Left ventricle myocardium inferior (tissue), 1 donor: ENCODE measurements around the gene GJA8. TPM values are rescaled to one million over a fixed set of nuclear protein-coding genes. Genes with fewer than 3 reads are reported as not detected.
"Not testable (repeated sequence)": the region's sequence is repeated elsewhere in the genome, so short reads cannot be mapped to it uniquely, and the experiment has no call there.

Experiments used
- DNase-seq: peaks from one replicate; pipeline ENCODE4 v3.0.0-alpha.2; 2020
- H3K27ac ChIP-seq: fragments of 200-600 bp; replicated peaks from 2 replicates; pipeline ENCODE4 v1.8.0; 2021
- H3K27me3 ChIP-seq: fragments of 200-600 bp; 2 replicates; pipeline ENCODE4 v1.8.0; 2021; ENCODE audit warnings: low read depth
- H3K36me3 ChIP-seq: fragments of 200-600 bp; 2 replicates; pipeline ENCODE4 v1.8.0; 2021
- H3K4me1 ChIP-seq: fragments of 200-600 bp; 2 replicates; pipeline ENCODE4 v1.8.0; 2021
- H3K4me3 ChIP-seq: fragments of 200-600 bp; 2 replicates; pipeline ENCODE4 v1.8.0; 2021; ENCODE audit warnings: mild to moderate bottlenecking, moderate library complexity
- H3K9me3 ChIP-seq: fragments of 200-600 bp; replicated peaks from 2 replicates; pipeline ENCODE4 v1.8.0; 2021
- intact Hi-C: fragments of 100-400 bp; cut with micrococcal nuclease; formaldehyde crosslinking; loops from one replicate; pipeline ENCODE4 v1.11.0; 2022
- long read RNA-seq: library from polyadenylated mRNA; unstranded; transcript quantifications from one replicate; pipeline ENCODE4 v2.0.0, GENCODE V29; 2021
- total RNA-seq: library from RNA; stranded (reverse); fragmentation: NEBNext Ultra II Directional; extraction: Animal tissue kit (Norgen Biotek cat#: 25700); gene quantifications from one replicate; pipeline ENCODE4 v1.2.1, GENCODE V29; 2021
- TF ChIP-seq, protein P1 (sequence below): fragments of 200-600 bp; IDR thresholded peaks from 2 replicates; pipeline ENCODE4 v1.8.0; 2021; ENCODE audit warnings: antibody characterized with exemption, mild to moderate bottlenecking, borderline replicate concordance
- donor health status: DM: no; HTN: yes; CAD: no; lungs with severe emphysema.

Gene GJA8
- total RNA-seq = not detected
- long read RNA-seq = 0 reads

DNA sequence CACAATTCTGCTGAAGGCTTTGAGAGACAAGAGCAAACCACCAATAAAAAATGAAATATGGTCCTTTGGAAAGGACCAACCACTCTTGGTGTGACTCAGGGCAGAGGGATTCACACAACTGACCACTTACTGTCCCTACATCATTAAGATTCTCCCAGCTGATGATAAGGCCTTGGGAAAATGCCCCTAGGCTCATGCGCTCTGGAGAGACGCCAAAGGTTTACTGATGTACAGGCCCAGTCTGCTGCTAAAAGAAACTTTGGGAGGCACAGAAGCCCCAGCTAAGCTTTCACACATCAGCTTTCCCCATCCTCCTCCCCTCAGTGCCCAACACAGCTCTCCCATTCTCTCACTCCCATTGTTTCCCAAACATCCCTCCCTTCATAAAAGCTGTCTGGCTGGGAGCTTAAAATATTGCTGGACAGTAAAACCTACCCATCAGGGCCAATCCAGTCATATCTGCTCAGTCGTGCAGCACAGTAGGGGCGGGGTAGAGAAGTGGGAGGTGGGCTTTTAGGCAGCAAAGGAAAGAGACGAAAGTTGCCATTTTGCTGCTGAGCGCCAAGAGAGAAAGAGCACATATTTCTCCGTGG, at the start of gene GJA8:
Gene GJA8 (plus strand): TSS at position 543 of the 593 bp plus-strand sequence. CDS start 5,161 bp downstream, outside the sequence.
- no peak within 1 kb of the TSS for H3K27ac ChIP-seq
- no peaks in the 10 kb centered on the region for H3K36me3 ChIP-seq
- no peak for DNase-seq
- peaks cover 11% of the 10 kb centered on the region for H3K27me3 ChIP-seq
- H3K4me1 ChIP-seq = peaks cover 3% of the 10 kb centered on the region
- H3K9me3 ChIP-seq = no peaks in the 10 kb centered on the region
- intact Hi-C loops = no loop called here
- TF ChIP-seq, protein P1, sequence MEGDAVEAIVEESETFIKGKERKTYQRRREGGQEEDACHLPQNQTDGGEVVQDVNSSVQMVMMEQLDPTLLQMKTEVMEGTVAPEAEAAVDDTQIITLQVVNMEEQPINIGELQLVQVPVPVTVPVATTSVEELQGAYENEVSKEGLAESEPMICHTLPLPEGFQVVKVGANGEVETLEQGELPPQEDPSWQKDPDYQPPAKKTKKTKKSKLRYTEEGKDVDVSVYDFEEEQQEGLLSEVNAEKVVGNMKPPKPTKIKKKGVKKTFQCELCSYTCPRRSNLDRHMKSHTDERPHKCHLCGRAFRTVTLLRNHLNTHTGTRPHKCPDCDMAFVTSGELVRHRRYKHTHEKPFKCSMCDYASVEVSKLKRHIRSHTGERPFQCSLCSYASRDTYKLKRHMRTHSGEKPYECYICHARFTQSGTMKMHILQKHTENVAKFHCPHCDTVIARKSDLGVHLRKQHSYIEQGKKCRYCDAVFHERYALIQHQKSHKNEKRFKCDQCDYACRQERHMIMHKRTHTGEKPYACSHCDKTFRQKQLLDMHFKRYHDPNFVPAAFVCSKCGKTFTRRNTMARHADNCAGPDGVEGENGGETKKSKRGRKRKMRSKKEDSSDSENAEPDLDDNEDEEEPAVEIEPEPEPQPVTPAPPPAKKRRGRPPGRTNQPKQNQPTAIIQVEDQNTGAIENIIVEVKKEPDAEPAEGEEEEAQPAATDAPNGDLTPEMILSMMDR = no peak
- no peak within 1 kb of the TSS for H3K4me3 ChIP-seq

DNA sequence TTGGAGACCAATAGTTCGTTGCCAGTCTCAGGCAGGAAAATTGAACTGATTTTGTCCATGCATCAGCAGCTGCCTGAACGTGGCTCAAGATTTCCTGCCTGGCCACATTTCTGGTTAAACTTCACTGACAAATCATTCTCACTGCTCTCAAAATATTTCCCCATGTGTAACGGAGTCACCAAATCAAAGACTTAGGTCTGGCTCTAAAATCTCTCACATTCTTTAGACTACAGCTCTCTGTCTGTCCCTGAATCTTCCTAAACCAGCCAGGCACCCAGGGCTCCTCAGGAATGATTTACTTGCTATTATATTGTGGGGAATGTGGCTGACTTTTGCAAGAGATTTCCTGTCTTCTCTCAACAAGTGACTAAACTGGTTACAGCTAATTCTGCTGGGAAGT, 49.2 kb upstream of the GJA8 start:
- H3K27ac ChIP-seq = no peak overlapping the region
- intact Hi-C loops = no loop called here

DNA sequence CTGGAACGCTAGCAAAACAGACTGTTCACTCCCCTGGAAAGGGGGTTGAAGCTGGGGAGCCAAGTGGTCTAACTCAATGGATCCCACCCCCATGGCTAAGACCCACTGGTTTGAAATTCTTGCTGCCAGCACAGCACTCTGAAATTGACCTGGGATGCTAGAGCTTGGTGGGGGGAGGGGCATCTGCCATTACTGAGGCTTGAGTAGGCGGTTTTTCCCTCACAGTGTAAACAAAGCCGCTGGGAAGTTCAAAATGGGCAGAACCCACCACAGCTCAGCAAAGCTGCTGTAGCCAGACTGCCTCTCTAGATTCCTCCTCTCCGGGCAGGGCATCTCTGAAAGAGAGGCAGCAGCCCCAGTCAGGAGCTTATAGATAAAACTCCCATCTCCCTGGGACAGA, 47.6 kb upstream of the GJA8 start:
- H3K27ac ChIP-seq, DNase-seq, intact Hi-C loops, H3K27me3 ChIP-seq, H3K36me3 ChIP-seq, H3K4me1 ChIP-seq, H3K4me3 ChIP-seq: not testable (repeated sequence)
- peaks cover 11% of the 10 kb centered on the region for H3K9me3 ChIP-seq

More for the DNA sequence above, 49.2 kb upstream of the GJA8 start:
- H3K4me1 ChIP-seq = no peaks in the 10 kb centered on the region
- peaks cover 5% of the 10 kb centered on the region for H3K27me3 ChIP-seq
- H3K36me3 ChIP-seq = no peaks in the 10 kb centered on the region
- DNase-seq = no peak
- H3K4me3 ChIP-seq = no peak overlapping the region
- no peaks in the 10 kb centered on the region for H3K9me3 ChIP-seq
- TF ChIP-seq, protein P1 = no peak

DNA sequence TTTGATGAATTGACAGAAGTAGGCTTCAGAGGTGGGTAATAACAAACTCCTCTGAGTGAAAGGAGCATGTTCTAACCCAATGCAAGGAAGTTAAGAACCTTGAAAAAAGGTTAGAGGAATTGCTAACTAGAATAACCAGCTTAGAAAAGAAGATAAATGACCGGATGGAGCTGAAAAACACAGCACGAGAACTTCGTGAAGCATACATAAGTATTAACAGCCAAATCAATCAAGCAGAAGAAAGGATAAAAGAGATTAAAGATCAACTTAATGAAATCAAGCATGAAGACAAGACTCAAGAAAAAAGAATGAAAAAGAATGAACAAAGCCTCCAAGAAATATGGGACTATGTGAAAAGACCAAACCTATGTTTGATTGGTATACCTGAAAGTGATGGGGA, 46.6 kb upstream of the GJA8 start:
- peaks cover 16% of the 10 kb centered on the region for H3K9me3 ChIP-seq
- H3K36me3 ChIP-seq, H3K27me3 ChIP-seq, H3K4me3 ChIP-seq, intact Hi-C loops, H3K4me1 ChIP-seq, H3K27ac ChIP-seq, DNase-seq: not testable (repeated sequence)

DNA sequence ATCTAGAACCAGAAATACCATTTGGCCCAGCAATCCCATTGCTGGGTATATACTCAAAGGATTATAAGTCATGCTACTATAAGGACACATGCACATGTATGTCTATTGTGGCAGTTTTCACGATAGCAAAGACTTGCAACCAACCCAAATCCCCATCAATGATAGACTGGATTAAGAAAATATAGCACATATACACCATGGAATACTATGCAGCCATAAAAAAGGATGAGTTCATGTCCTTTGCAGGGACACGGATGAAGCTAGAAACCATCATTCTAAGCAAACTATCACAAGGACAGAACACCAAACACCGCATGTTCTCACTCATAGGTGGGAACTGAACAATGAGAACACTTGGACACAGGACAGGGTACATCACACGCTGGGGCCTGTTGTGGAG, 35.4 kb upstream of the GJA8 start:
- H3K36me3 ChIP-seq, H3K27me3 ChIP-seq, H3K4me1 ChIP-seq, H3K4me3 ChIP-seq, H3K9me3 ChIP-seq, DNase-seq, H3K27ac ChIP-seq, intact Hi-C loops: not testable (repeated sequence)

DNA sequence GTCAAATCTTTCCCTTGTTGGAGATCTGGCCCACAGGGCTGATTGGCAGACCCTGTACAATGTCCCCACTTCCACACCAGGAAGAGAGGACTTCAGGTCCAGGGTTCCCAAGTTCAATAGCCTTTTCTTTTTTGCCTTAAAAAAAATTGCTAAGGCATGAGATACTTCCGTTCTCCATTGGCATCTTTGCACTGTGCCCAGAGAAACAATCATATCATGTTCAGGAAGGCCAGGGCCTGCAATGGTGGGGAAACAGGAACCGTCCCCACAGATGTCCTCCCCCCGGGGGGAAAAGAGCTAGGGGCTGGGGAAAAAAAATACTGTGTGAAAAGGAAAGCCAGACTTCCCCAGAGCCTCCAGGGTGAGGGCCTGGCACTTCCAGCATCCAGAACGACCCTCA, 24.6 kb upstream of the GJA8 start:
- TF ChIP-seq, protein P1 = no peak
- no peak overlapping the region for H3K4me3 ChIP-seq
- intact Hi-C loops = no loop called here
- peaks cover 8% of the 10 kb centered on the region for H3K9me3 ChIP-seq
- no peak overlapping the region for H3K27ac ChIP-seq
- DNase-seq = no peak
- peaks cover 5% of the 10 kb centered on the region for H3K4me1 ChIP-seq
- H3K36me3 ChIP-seq = no peaks in the 10 kb centered on the region
- H3K27me3 ChIP-seq = no peaks in the 10 kb centered on the region

DNA sequence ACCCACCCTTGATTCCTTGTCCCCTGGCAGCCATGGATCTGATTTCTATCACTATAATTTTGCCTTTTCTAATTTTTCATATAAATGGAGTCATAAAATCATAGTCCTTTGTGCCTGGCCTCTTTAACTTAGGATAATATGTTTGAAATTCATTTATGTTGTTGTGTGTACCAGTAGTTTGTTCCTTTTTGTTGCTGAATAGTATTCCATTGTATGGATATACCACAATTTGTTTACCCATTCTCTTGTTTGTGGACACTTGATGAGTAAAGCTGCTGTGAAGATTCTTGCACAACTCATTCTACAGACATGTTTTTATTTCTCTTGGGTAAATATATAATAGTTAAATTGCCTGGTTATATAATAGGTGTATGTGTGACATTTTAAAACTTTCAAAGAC, 22.7 kb upstream of the GJA8 start:
- Histone ChIP-seq H3K4me1 (peaks cover 7% of the 10 kb centered on the region), H3K27ac (no peak overlapping the region), H3K4me3 (no peak overlapping the region), H3K36me3 (no peaks in the 10 kb centered on the region), H3K9me3 (peaks cover 8% of the 10 kb centered on the region), H3K27me3 (no peaks in the 10 kb centered on the region)
- TF ChIP-seq, protein P1 = no peak
- no peak for DNase-seq
- intact Hi-C loops = no loop called here
